ENCODE data around the gene SLC5A2.

The SLC5A2 gene

DNA sequence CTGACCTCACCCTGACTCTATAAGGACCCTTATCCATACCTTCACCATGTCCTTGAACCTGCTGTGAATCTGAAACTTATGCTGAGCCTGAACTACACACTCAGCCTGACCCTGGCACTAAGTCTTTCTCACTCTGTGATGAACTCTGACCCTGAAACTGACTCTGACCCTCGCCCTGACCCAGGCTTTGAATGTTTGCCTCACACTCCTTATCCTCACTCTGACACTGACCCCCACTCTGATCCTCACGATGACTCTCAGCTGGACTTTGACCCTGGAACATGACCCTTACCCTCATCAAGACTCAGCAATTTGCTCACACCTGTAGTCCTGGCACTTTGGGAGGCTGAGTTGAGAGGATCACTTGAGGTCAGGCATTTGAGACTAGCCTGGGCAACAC lies 49.2 kb downstream of the SLC5A2 start:
- Histone ChIP-seq H3K4me2 (ENCODE audit: low read depth, low read length) (no peak overlapping the region), H3K9ac (ENCODE audit: low read length) (no peak overlapping the region), H3K4me3 (ENCODE audit: low read length) (no peak overlapping the region), H3K4me1 (ENCODE audit: low read length) (no peaks in the 10 kb centered on the region), H3K36me3 (replicated peaks; ENCODE audit: insufficient read depth, low read length) (no peaks in the 10 kb centered on the region), H3K9me2 (replicated peaks; ENCODE audit: insufficient read depth, low read length) (no peaks in the 10 kb centered on the region), H3K27me3 (replicated peaks; ENCODE audit: insufficient read depth, low read length) (peaks cover 16% of the 10 kb centered on the region), H3K9me3 (replicated peaks; ENCODE audit: insufficient read depth, low read length) (no peaks in the 10 kb centered on the region), H3F3A (ENCODE audit: insufficient read depth, low read length) (no peaks in the 10 kb centered on the region), H3K27ac (ENCODE audit: low read length) (no peak overlapping the region), H3K79me2 (ENCODE audit: low read length) (no peaks in the 10 kb centered on the region), H2AFZ (ENCODE audit: low read length) (no peak overlapping the region), H4K20me1 (ENCODE audit: insufficient read depth, low read length) (no peaks in the 10 kb centered on the region)
- no peak for TF ChIP-seq EZH2 (optimal IDR thresholded peaks at IDR 0.05; ENCODE audit: low read depth, low read length)
- TF ChIP-seq, protein P1, sequence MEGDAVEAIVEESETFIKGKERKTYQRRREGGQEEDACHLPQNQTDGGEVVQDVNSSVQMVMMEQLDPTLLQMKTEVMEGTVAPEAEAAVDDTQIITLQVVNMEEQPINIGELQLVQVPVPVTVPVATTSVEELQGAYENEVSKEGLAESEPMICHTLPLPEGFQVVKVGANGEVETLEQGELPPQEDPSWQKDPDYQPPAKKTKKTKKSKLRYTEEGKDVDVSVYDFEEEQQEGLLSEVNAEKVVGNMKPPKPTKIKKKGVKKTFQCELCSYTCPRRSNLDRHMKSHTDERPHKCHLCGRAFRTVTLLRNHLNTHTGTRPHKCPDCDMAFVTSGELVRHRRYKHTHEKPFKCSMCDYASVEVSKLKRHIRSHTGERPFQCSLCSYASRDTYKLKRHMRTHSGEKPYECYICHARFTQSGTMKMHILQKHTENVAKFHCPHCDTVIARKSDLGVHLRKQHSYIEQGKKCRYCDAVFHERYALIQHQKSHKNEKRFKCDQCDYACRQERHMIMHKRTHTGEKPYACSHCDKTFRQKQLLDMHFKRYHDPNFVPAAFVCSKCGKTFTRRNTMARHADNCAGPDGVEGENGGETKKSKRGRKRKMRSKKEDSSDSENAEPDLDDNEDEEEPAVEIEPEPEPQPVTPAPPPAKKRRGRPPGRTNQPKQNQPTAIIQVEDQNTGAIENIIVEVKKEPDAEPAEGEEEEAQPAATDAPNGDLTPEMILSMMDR (IDR thresholded peaks at IDR 0.05; ENCODE audit: low read length), result no peak
- no peak for TF ChIP-seq EZH2phosphoT487 (IDR thresholded peaks at IDR 0.05; ENCODE audit: low read length)
- no peak for DNase-seq

DNA sequence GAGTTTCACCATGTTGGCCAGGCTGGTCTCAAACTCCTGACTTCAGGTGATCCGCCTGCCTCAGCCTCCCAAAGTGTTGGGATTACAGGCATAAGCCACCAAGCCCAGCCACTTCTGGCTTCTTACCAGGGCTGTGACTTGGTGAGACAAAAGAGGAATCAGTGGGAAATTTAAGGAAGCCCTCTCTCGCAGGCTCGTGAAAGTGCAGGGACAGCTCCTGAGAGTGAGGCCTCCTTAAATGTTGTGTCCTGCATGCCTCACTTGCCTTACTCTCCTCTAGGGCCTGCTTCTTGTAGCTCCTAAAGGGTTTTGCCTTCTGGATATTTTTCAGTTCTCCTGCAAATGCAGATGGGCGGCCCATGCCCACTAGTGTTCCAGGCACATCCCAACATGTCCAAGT lies 50.0 kb downstream of the SLC5A2 start:
- H3K4me1 ChIP-seq (ENCODE audit: low read length), result no peaks in the 10 kb centered on the region
- no peak overlapping the region for H3K4me2 ChIP-seq (ENCODE audit: low read depth, low read length)
- no peak overlapping the region for H3K9ac ChIP-seq (ENCODE audit: low read length)
- no peak overlapping the region for H3K27ac ChIP-seq (ENCODE audit: low read length)
- no peak for DNase-seq
- H2AFZ ChIP-seq (ENCODE audit: low read length), result no peak overlapping the region
- H3F3A ChIP-seq (ENCODE audit: insufficient read depth, low read length), result no peaks in the 10 kb centered on the region
- H4K20me1 ChIP-seq (ENCODE audit: insufficient read depth, low read length), result no peaks in the 10 kb centered on the region
- peaks cover 16% of the 10 kb centered on the region for H3K27me3 ChIP-seq (replicated peaks; ENCODE audit: insufficient read depth, low read length)
- TF ChIP-seq, protein P1 (IDR thresholded peaks at IDR 0.05; ENCODE audit: low read length), result no peak
- TF ChIP-seq EZH2phosphoT487 (IDR thresholded peaks at IDR 0.05; ENCODE audit: low read length), result no peak
- no peak for TF ChIP-seq EZH2 (optimal IDR thresholded peaks at IDR 0.05; ENCODE audit: low read depth, low read length)
- no peaks in the 10 kb centered on the region for H3K36me3 ChIP-seq (replicated peaks; ENCODE audit: insufficient read depth, low read length)
- H3K9me3 ChIP-seq (replicated peaks; ENCODE audit: insufficient read depth, low read length), result no peaks in the 10 kb centered on the region
- H3K4me3 ChIP-seq (ENCODE audit: low read length), result no peak overlapping the region
- no peaks in the 10 kb centered on the region for H3K79me2 ChIP-seq (ENCODE audit: low read length)
- no peaks in the 10 kb centered on the region for H3K9me2 ChIP-seq (replicated peaks; ENCODE audit: insufficient read depth, low read length)

DNA sequence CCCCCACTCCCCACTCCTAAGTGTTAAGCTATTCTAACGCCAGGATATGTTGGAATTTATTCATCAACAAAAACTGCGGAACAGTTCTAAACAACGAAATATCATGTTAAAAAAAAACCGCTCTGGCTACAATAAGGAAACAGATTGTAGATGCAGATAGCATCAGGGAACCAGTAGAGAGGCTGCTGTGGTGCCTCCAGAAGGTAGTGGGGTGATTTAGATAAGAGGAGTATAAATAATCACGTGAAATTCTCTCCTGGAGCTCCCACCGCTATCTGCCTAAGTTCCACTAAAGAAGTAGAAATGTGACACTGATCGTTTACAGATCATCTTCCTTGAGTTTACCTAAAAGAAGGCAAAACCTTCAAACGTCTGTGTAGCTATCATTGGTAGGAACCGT lies 52.8 kb downstream of the SLC5A2 start:
- Histone ChIP-seq H2AFZ (ENCODE audit: low read length) (no peak overlapping the region), H3K4me2 (ENCODE audit: low read depth, low read length) (no peak overlapping the region), H3K4me3 (ENCODE audit: low read length) (no peak overlapping the region)

More for the DNA sequence above, 52.8 kb downstream of the SLC5A2 start:
- DNase-seq, result no peak
- Histone ChIP-seq H3K9me2 (replicated peaks; ENCODE audit: insufficient read depth, low read length) (no peaks in the 10 kb centered on the region), H3K27me3 (replicated peaks; ENCODE audit: insufficient read depth, low read length) (no peaks in the 10 kb centered on the region; the same call in 1 of the 2 replicates), H4K20me1 (ENCODE audit: insufficient read depth, low read length) (no peaks in the 10 kb centered on the region), H3F3A (ENCODE audit: insufficient read depth, low read length) (no peaks in the 10 kb centered on the region), H3K4me1 (ENCODE audit: low read length) (no peaks in the 10 kb centered on the region), H3K36me3 (replicated peaks; ENCODE audit: insufficient read depth, low read length) (no peaks in the 10 kb centered on the region), H3K9ac (ENCODE audit: low read length) (no peak overlapping the region), H3K9me3 (replicated peaks; ENCODE audit: insufficient read depth, low read length) (no peaks in the 10 kb centered on the region), H3K79me2 (ENCODE audit: low read length) (no peaks in the 10 kb centered on the region), H3K27ac (ENCODE audit: low read length) (no peak overlapping the region)
- TF ChIP-seq EZH2phosphoT487 (IDR thresholded peaks at IDR 0.05; ENCODE audit: low read length), result no peak
- no peak for TF ChIP-seq EZH2 (optimal IDR thresholded peaks at IDR 0.05; ENCODE audit: low read depth, low read length)
- TF ChIP-seq, protein P1 (IDR thresholded peaks at IDR 0.05; ENCODE audit: low read length), result no peak
